Astrocyte (in vitro differentiated cells and primary cell): ENCODE measurements around the gene CAPG. TPM values are rescaled to one million over a fixed set of nuclear protein-coding genes. Genes with fewer than 3 reads are reported as not detected.

ENCODE experiments used
- DNase-seq: peaks from one replicate; pipeline ENCODE4 v3.0.0-alpha.2; 2010; ENCODE audit warnings: low read depth
- FAIRE-seq: peaks from 2 replicates; lab custom pipeline; 2011; peaks lifted over from hg19 to GRCh38; lab: Jason Lieb, UNC
- H2AFZ ChIP-seq: 2 replicates; pipeline ENCODE4 v1.6.0; 2012; ENCODE audit warnings: low read depth, low read length, inconsistent platforms
- H3K27ac ChIP-seq: 2 replicates; pipeline ENCODE4 v1.5.1; 2011; ENCODE audit warnings: low read depth, low read length, inconsistent platforms
- H3K27me3 ChIP-seq: 2 replicates; pipeline ENCODE4 v1.6.0; 2011; ENCODE audit warnings: low read length, inconsistent platforms; ENCODE audit not compliant: insufficient read depth
- H3K36me3 ChIP-seq: 2 replicates; pipeline ENCODE4 v1.5.1; 2011; ENCODE audit warnings: low read length, inconsistent platforms; ENCODE audit not compliant: insufficient read depth
- H3K4me1 ChIP-seq: 2 replicates; pipeline ENCODE4 v1.5.1; 2011; ENCODE audit warnings: low read length, inconsistent platforms; ENCODE audit not compliant: insufficient read depth
- H3K4me2 ChIP-seq: 2 replicates; pipeline ENCODE4 v1.6.0; 2012; ENCODE audit warnings: low read length, inconsistent platforms
- H3K4me3 ChIP-seq: 2 replicates; pipeline ENCODE4 v1.5.1; 2011; ENCODE audit warnings: low read depth, mild to moderate bottlenecking, low read length, inconsistent platforms; ENCODE audit not compliant: insufficient read depth
- H3K79me2 ChIP-seq: 2 replicates; pipeline ENCODE4 v1.6.0; 2012; ENCODE audit warnings: mild to moderate bottlenecking, low read length, inconsistent platforms; ENCODE audit not compliant: insufficient read depth
- H3K9ac ChIP-seq: 2 replicates; pipeline ENCODE4 v1.6.0; 2012; ENCODE audit warnings: mild to moderate bottlenecking, low read length, inconsistent platforms
- H3K9me3 ChIP-seq: 2 replicates; pipeline ENCODE4 v1.5.1; 2012; ENCODE audit warnings: low read depth, mild to moderate bottlenecking, low read length, inconsistent platforms; ENCODE audit not compliant: insufficient read depth
- H4K20me1 ChIP-seq: 2 replicates; pipeline ENCODE4 v1.6.0; 2012; ENCODE audit warnings: low read length, inconsistent platforms; ENCODE audit not compliant: insufficient read depth
- H3K27ac Mint-ChIP-seq: one replicate; pipeline ENCODE4 v1.8.0; 2021; ENCODE audit warnings: mild to moderate bottlenecking, mixed read lengths; ENCODE audit not compliant: unreplicated experiment
- H3K27me3 Mint-ChIP-seq: one replicate; pipeline ENCODE4 v1.8.0; 2021; ENCODE audit warnings: low read depth, mixed read lengths; ENCODE audit not compliant: unreplicated experiment
- H3K36me3 Mint-ChIP-seq: one replicate; pipeline ENCODE4 v1.8.0; 2021; ENCODE audit warnings: low read depth, mixed read lengths; ENCODE audit not compliant: unreplicated experiment
- H3K4me1 Mint-ChIP-seq: one replicate; pipeline ENCODE4 v1.8.0; 2021; ENCODE audit warnings: low read depth, mixed read lengths; ENCODE audit not compliant: unreplicated experiment
- H3K4me3 Mint-ChIP-seq: one replicate; pipeline ENCODE4 v1.8.0; 2021; ENCODE audit warnings: mild to moderate bottlenecking, moderate library complexity, mixed read lengths; ENCODE audit not compliant: unreplicated experiment
- H3K9me3 Mint-ChIP-seq: one replicate; pipeline ENCODE4 v1.8.0; 2021; ENCODE audit warnings: mild to moderate bottlenecking, mixed read lengths; ENCODE audit not compliant: unreplicated experiment
- CTCF ChIP-seq: IDR thresholded peaks from 2 replicates; pipeline ENCODE4 v1.5.1; 2011; ENCODE audit warnings: low read depth, mild to moderate bottlenecking, inconsistent platforms, low read length, moderate library complexity; ENCODE audit not compliant: insufficient read depth
- EZH2 ChIP-seq: IDR thresholded peaks from 2 replicates; pipeline ENCODE4 v1.6.1; 2012; ENCODE audit warnings: mild to moderate bottlenecking, low read length, inconsistent platforms; ENCODE audit not compliant: insufficient read depth
- total RNA-seq: library from RNA; stranded (reverse); gene quantifications from 2 replicates; pipeline ENCODE4 v1.2.1, GENCODE V29; 2021

Gene CAPG
- total RNA-seq, 1 donor from 2014 or later = 68.2 TPM

GRCh38 chr2:85393836-85394235, 16.3 kb downstream of the CAPG start:
- H3K36me3 Mint-ChIP-seq = peaks cover 28% of the 10 kb centered on the region
- Histone ChIP-seq H3K4me2 (no peak overlapping the region), H3K27ac (no peak overlapping the region), H3K27me3 (no peaks in the 10 kb centered on the region), H3K9ac (no peak overlapping the region), H3K9me3 (no peaks in the 10 kb centered on the region), H3K4me3 (no peak overlapping the region), H3K4me1 (no peaks in the 10 kb centered on the region), H4K20me1 (no peaks in the 10 kb centered on the region), H3K36me3 (peaks cover 10% of the 10 kb centered on the region), H2AFZ (no peak overlapping the region), H3K79me2 (no peaks in the 10 kb centered on the region)
- H3K9me3 Mint-ChIP-seq = no peaks in the 10 kb centered on the region
- DNase-seq (no peak), FAIRE-seq (no peak)
- H3K27ac Mint-ChIP-seq = no peak overlapping the region
- peaks cover 4% of the 10 kb centered on the region for H3K4me1 Mint-ChIP-seq
- H3K4me3 Mint-ChIP-seq = no peak overlapping the region
- TF ChIP-seq EZH2 (no peak), CTCF (no peak)
- no peaks in the 10 kb centered on the region for H3K27me3 Mint-ChIP-seq

GRCh38 chr2:85390941-85391669, 19.1 kb downstream of the CAPG start:
- no peak overlapping the region for H3K4me3 Mint-ChIP-seq
- Histone ChIP-seq H3K4me1 (no peaks in the 10 kb centered on the region), H3K4me3 (no peak overlapping the region), H4K20me1 (no peaks in the 10 kb centered on the region), H3K4me2 (no peak overlapping the region), H3K9me3 (no peaks in the 10 kb centered on the region), H3K27ac (no peak overlapping the region), H3K36me3 (peaks cover 12% of the 10 kb centered on the region), H3K79me2 (no peaks in the 10 kb centered on the region), H3K27me3 (no peaks in the 10 kb centered on the region), H3K9ac (no peak overlapping the region), H2AFZ (no peak overlapping the region)
- no peak overlapping the region for H3K27ac Mint-ChIP-seq
- TF ChIP-seq CTCF (peak; percentile 46), EZH2 (no peak)
- FAIRE-seq (no peak), DNase-seq (no peak)
- peaks cover 4% of the 10 kb centered on the region for H3K4me1 Mint-ChIP-seq
- H3K9me3 Mint-ChIP-seq = no peaks in the 10 kb centered on the region
- H3K27me3 Mint-ChIP-seq = no peaks in the 10 kb centered on the region
- H3K36me3 Mint-ChIP-seq = peaks cover 21% of the 10 kb centered on the region

GRCh38 chr2:85388878-85389538, 21.2 kb downstream of the CAPG start:
- H4K20me1 ChIP-seq = no peaks in the 10 kb centered on the region
- no peaks in the 10 kb centered on the region for H3K4me1 ChIP-seq
- H3K9ac ChIP-seq = no peak overlapping the region
- FAIRE-seq = no peak
- no peaks in the 10 kb centered on the region for H3K9me3 ChIP-seq
- no peak overlapping the region for H2AFZ ChIP-seq
- no peaks in the 10 kb centered on the region for H3K79me2 ChIP-seq
- no peak overlapping the region for H3K4me3 ChIP-seq
- no peak for TF ChIP-seq EZH2
- TF ChIP-seq CTCF = no peak
- H3K4me2 ChIP-seq = no peak overlapping the region
- Mint-ChIP-seq H3K9me3 (no peaks in the 10 kb centered on the region), H3K36me3 (peaks cover 30% of the 10 kb centered on the region), H3K4me3 (no peak overlapping the region), H3K27ac (no peak overlapping the region), H3K4me1 (peaks cover 8% of the 10 kb centered on the region), H3K27me3 (no peaks in the 10 kb centered on the region)
- peaks cover 6% of the 10 kb centered on the region for H3K36me3 ChIP-seq
- DNase-seq = no peak
- H3K27me3 ChIP-seq = no peaks in the 10 kb centered on the region
- H3K27ac ChIP-seq = no peak overlapping the region
